Measurements from ENCODE around the gene PITPNM3. TPM values are rescaled to one million over a fixed set of nuclear protein-coding genes. Genes with fewer than 3 reads are reported as not detected.

PITPNM3 gene
- total RNA-seq, 3 donors from 2014 or later, result 12.2 to 15.9 (median 15.6) TPM

- ATAC-seq (no peak), DNase-seq (no peak)
- no peaks in the 10 kb centered on the region for H3K4me1 ChIP-seq (ENCODE audit: low read depth)
- H3K36me3 ChIP-seq (ENCODE audit: low read depth), result no peaks in the 10 kb centered on the region
- no peak overlapping the region for H3K4me3 ChIP-seq
- H3K9me3 ChIP-seq, result no peaks in the 10 kb centered on the region
- intact Hi-C loops (cut with DNase I, micrococcal nuclease), result no loop called here
- TF ChIP-seq CTCF (IDR thresholded peaks at IDR 0.05), result no peak
Observed at GRCh38 chr17:6545291-6545690, 11.1 kb downstream of the PITPNM3 start.

GRCh38 chr17:6544011-6544370 is 12.4 kb downstream of the PITPNM3 start:
- ATAC-seq, result no peak
- Histone ChIP-seq H3K4me1 (ENCODE audit: low read depth) (no peaks in the 10 kb centered on the region), H3K9me3 (no peaks in the 10 kb centered on the region), H3K4me3 (no peak overlapping the region), H3K36me3 (ENCODE audit: low read depth) (no peaks in the 10 kb centered on the region)
- DNase-seq, result no peak
- intact Hi-C loops (cut with DNase I, micrococcal nuclease), result no loop called here
- TF ChIP-seq CTCF (IDR thresholded peaks at IDR 0.05), result no peak

- DNase-seq (peak in 1 of 3 donors; percentile 8), ATAC-seq (no peak)
- no peaks in the 10 kb centered on the region for H3K4me1 ChIP-seq (ENCODE audit: low read depth)
- H3K36me3 ChIP-seq (ENCODE audit: low read depth), result no peaks in the 10 kb centered on the region
- H3K4me3 ChIP-seq, result no peak overlapping the region
- intact Hi-C loops (cut with DNase I, micrococcal nuclease), result no loop called here
- TF ChIP-seq CTCF (IDR thresholded peaks at IDR 0.05), result no peak
- H3K9me3 ChIP-seq, result no peaks in the 10 kb centered on the region
Observed at GRCh38 chr17:6543079-6544010, 13.0 kb downstream of the PITPNM3 start.

- no peaks in the 10 kb centered on the region for H3K36me3 ChIP-seq (ENCODE audit: low read depth)
- H3K9me3 ChIP-seq, result no peaks in the 10 kb centered on the region
- intact Hi-C loops (cut with DNase I, micrococcal nuclease), result no loop called here
- TF ChIP-seq CTCF (IDR thresholded peaks at IDR 0.05), result no peak
- no peak for DNase-seq
- no peaks in the 10 kb centered on the region for H3K4me1 ChIP-seq (ENCODE audit: low read depth)
- H3K4me3 ChIP-seq, result no peak overlapping the region
- no peak for ATAC-seq
Observed at GRCh38 chr17:6542577-6542976, 13.8 kb downstream of the PITPNM3 start.

GRCh38 chr17:6541886-6542285 is 14.5 kb downstream of the PITPNM3 start:
- TF ChIP-seq CTCF (IDR thresholded peaks at IDR 0.05), result no peak
- no peaks in the 10 kb centered on the region for H3K36me3 ChIP-seq (ENCODE audit: low read depth)
- no peak overlapping the region for H3K4me3 ChIP-seq
- intact Hi-C loops (cut with DNase I, micrococcal nuclease), result no loop called here
- ATAC-seq, result no peak
- no peak for DNase-seq
- no peaks in the 10 kb centered on the region for H3K4me1 ChIP-seq (ENCODE audit: low read depth)
- no peaks in the 10 kb centered on the region for H3K9me3 ChIP-seq
